ENCODE measurements around the gene SLC12A7.

- no peak for TF ChIP-seq POLR2A (IDR thresholded peaks at IDR 0.05)
- no peak for TF ChIP-seq CTCF (IDR thresholded peaks at IDR 0.05)
These were observed 46.9 kb upstream of the SLC12A7 start for GRCh38 chr5:1158647-1159340.
